Breast epithelium (tissue), 3 donors: Measurements from ENCODE around the gene GABPB2.

Experiments
- CTCF ChIP-seq, 3 donors: fragments of 450-650 bp; IDR thresholded peaks; one replicate each; pipeline ENCODE4 v1.5.1; 2016 to 2017; ENCODE audit warnings: antibody characterized with exemption in 3 of 3, mild to moderate bottlenecking in 3 of 3, moderate library complexity in 3 of 3
- POLR2A ChIP-seq: fragments of 450-650 bp; IDR thresholded peaks from one replicate; pipeline ENCODE4 v1.6.1; 2016; ENCODE audit warnings: antibody characterized with exemption, mild to moderate bottlenecking, moderate library complexity

- TF ChIP-seq CTCF (IDR thresholded peaks at IDR 0.05) = no peak
- no peak for TF ChIP-seq POLR2A
These were observed 77.1 kb downstream of the GABPB2 start for GRCh38 chr1:151147665-151148064.
